SJCRH30 (cell line): ENCODE results near the gene IGFN1. TPM values are rescaled to one million over a fixed set of nuclear protein-coding genes. Genes with fewer than 3 reads are reported as not detected.

Experiments
- DNase-seq, 2 experiments: peaks; one replicate each; pipeline ENCODE4 v3.0.0-alpha.2; 2015 to 2020
- H3K27ac ChIP-seq: fragments of 250-450 bp; sonication (Bioruptor Pico); 2 replicates; pipeline ENCODE4 v1.5.1; 2020; ENCODE audit warnings: mild to moderate bottlenecking, moderate library complexity
- H3K27me3 ChIP-seq: fragments of 250-450 bp; sonication (Bioruptor Pico); 2 replicates; pipeline ENCODE4 v1.5.1; 2020; ENCODE audit warnings: mild to moderate bottlenecking, moderate library complexity
- H3K36me3 ChIP-seq: fragments of 250-450 bp; sonication (Bioruptor Pico); 2 replicates; pipeline ENCODE4 v1.5.1; 2020; ENCODE audit warnings: mild to moderate bottlenecking, moderate library complexity
- H3K4me1 ChIP-seq: fragments of 250-450 bp; sonication (Bioruptor Pico); 2 replicates; pipeline ENCODE4 v1.5.1; 2020; ENCODE audit warnings: mild to moderate bottlenecking, moderate library complexity
- H3K4me3 ChIP-seq: fragments of 250-450 bp; sonication (Bioruptor Pico); 2 replicates; pipeline ENCODE4 v1.5.1; 2020; ENCODE audit warnings: mild to moderate bottlenecking, moderate library complexity
- H3K9me3 ChIP-seq: fragments of 250-450 bp; sonication (Bioruptor Pico); replicated peaks from 2 replicates; pipeline ENCODE4 v1.5.1; 2020; ENCODE audit warnings: mild to moderate bottlenecking, moderate library complexity
- total RNA-seq: library from RNA; depleted of rRNA; stranded (reverse); fragments of >200 nt; shearing (Covaris generic); gene quantifications from 2 replicates; pipeline ENCODE4 v1.2.3, GENCODE V29; 2014

The IGFN1 gene
- total RNA-seq, 1 experiment from 2014 or later: not detected

- H3K36me3 ChIP-seq: no peaks in the 10 kb centered on the region
- no peaks in the 10 kb centered on the region for H3K9me3 ChIP-seq
- DNase-seq: no peak
- no peak overlapping the region for H3K27ac ChIP-seq
- no peaks in the 10 kb centered on the region for H3K27me3 ChIP-seq
- H3K4me3 ChIP-seq: no peak overlapping the region
- H3K4me1 ChIP-seq: peaks cover 38% of the 10 kb centered on the region
Observed at GRCh38 chr1:201185123-201185453, 5.5 kb upstream of the IGFN1 start.

DNA sequence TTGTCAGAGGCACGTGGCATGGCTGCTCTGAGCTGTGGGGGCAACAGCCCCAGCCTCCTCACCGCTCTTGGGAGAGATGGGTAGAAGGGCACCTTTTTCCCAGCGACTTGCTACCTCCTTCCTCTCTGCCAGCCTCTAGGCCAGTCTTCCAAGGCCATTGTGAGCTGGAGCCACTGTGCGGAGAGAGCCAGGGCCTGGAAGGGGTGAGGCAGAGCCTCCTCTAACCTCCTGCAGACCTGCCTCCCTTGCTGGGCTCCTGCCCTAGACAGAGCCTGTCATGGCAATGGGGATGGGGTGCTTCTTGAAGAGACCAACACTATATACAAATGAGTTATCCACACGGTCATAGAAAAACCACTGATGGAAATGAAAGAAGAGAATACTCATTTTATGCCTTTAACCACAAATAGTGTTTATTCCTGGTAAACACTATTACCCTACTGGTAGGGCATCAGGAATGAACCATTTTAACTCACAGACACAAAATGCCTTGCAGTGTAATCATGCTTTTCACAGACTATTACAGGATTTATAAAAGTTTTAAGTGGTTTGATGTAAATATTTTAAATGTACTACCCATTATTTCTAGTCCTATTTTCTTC, 5.0 kb upstream of the IGFN1 start:
- Histone ChIP-seq H3K36me3 (no peaks in the 10 kb centered on the region), H3K27ac (no peak overlapping the region), H3K27me3 (no peaks in the 10 kb centered on the region), H3K4me1 (peaks cover 36% of the 10 kb centered on the region), H3K9me3 (no peaks in the 10 kb centered on the region), H3K4me3 (no peak overlapping the region)
- DNase-seq: no peak

- H3K36me3 ChIP-seq: no peaks in the 10 kb centered on the region
- DNase-seq: no peak
- no peaks in the 10 kb centered on the region for H3K27me3 ChIP-seq
- H3K4me1 ChIP-seq: peaks cover 30% of the 10 kb centered on the region
- no peaks in the 10 kb centered on the region for H3K9me3 ChIP-seq
- no peak overlapping the region for H3K4me3 ChIP-seq
- no peak overlapping the region for H3K27ac ChIP-seq
Observed at GRCh38 chr1:201186192-201186591, 4.4 kb upstream of the IGFN1 start.

DNA sequence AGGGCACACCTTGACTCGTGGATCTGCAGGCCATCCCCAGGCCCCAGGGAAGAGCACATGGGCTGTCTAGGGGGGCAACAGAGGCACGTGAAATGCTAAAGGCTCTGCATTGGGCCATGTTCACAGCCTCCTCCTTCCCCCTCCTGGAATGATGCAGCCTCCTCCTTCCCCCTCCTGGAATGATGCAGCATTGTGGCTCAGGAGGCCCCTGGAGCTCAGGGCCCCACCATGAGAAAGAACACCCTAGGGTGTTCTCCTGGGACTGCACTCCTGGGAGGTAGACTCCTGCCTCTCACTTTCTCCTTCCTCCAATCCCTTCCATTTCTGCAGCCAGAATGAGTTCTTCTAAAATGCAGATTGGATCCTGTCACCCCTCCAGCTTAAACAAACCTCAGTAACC, 1.5 kb upstream of the IGFN1 start:
- Histone ChIP-seq H3K27ac (no peak overlapping the region), H3K36me3 (no peaks in the 10 kb centered on the region), H3K9me3 (no peaks in the 10 kb centered on the region), H3K4me3 (no peak overlapping the region), H3K4me1 (peaks cover 11% of the 10 kb centered on the region), H3K27me3 (no peaks in the 10 kb centered on the region)
- DNase-seq: no peak

DNA sequence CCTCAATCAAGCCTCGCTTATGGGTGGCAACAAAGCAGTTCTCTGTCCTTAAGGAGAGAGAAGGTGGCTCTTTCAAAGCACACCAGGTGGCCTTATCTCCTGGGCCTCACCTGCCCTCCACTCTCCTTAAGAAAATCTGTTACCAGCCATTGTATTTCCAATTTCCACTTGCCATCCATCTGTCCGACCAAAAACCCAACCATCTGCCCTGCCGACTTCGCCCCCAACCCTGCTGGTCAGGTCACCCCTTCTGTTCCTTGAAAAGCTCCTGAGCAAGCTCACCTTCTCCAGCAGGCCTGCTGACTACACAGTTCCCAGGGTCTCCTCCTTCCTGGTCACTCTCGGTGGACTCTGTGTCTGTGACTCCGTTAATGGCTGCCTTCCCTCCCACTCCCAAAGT, 619 bp upstream of the IGFN1 start:
- no peak overlapping the region for H3K4me3 ChIP-seq
- H3K4me1 ChIP-seq: peaks cover 3% of the 10 kb centered on the region; the same call in 1 of the 2 replicates

DNA sequence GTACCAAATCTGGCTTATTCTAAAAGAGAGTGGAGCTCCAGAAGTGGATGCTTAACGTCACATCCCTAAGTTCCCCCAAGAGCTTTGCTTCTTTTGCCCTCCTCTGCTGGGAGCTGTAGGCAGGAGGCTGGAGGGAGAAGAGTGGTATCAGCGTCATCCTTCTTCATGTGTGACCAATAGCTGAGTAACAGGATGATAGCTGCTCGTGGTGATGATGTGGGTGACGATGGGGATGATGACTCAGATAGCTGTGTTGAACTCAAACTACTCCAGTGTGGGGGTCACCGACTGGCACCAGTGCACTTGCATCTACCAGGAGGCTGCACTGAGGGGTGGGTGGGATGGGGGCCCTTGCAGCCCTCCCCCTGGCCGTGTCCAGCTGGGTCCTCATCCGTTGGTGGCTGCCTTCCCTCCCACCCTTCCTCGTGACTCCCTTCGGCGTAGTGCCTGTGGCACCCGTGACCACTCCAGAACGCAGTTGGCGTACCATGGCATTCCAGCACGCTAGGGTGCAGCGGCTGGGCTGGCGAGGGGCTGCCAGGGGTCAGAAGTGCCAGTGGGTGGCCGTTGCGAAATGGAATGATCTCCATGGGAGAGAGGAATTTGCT, 1.1 kb downstream of the IGFN1 start:
- no peaks in the 10 kb centered on the region for H3K9me3 ChIP-seq
- H3K4me3 ChIP-seq: no peak overlapping the region
- H3K4me1 ChIP-seq: peaks cover 6% of the 10 kb centered on the region; the same call in 1 of the 2 replicates
- no peak overlapping the region for H3K27ac ChIP-seq
- H3K27me3 ChIP-seq: no peaks in the 10 kb centered on the region
- no peak for DNase-seq
- no peaks in the 10 kb centered on the region for H3K36me3 ChIP-seq

More for the DNA sequence above, 619 bp upstream of the IGFN1 start:
- no peaks in the 10 kb centered on the region for H3K36me3 ChIP-seq
- DNase-seq: no peak
- no peak overlapping the region for H3K27ac ChIP-seq
- no peaks in the 10 kb centered on the region for H3K27me3 ChIP-seq
- no peaks in the 10 kb centered on the region for H3K9me3 ChIP-seq

- no peak overlapping the region for H3K4me3 ChIP-seq
- H3K27ac ChIP-seq: no peak overlapping the region
- H3K36me3 ChIP-seq: no peaks in the 10 kb centered on the region
- H3K27me3 ChIP-seq: no peaks in the 10 kb centered on the region
- H3K9me3 ChIP-seq: no peaks in the 10 kb centered on the region
- H3K4me1 ChIP-seq: peaks cover 6% of the 10 kb centered on the region; the same call in 1 of the 2 replicates
- no peak for DNase-seq
Observed at GRCh38 chr1:201192261-201192788, 1.7 kb downstream of the IGFN1 start.

GRCh38 chr1:201194046-201194445, 3.4 kb downstream of the IGFN1 start:
- Histone ChIP-seq H3K4me3 (no peak overlapping the region), H3K27me3 (no peaks in the 10 kb centered on the region), H3K36me3 (no peaks in the 10 kb centered on the region), H3K27ac (no peak overlapping the region), H3K4me1 (peaks cover 6% of the 10 kb centered on the region; the same call in 1 of the 2 replicates), H3K9me3 (no peaks in the 10 kb centered on the region)
- DNase-seq: no peak

- DNase-seq: no peak
- peaks cover 8% of the 10 kb centered on the region for H3K27me3 ChIP-seq
- no peaks in the 10 kb centered on the region for H3K9me3 ChIP-seq
Observed at GRCh38 chr1:201198598-201198997, 8.0 kb downstream of the IGFN1 start.

DNA sequence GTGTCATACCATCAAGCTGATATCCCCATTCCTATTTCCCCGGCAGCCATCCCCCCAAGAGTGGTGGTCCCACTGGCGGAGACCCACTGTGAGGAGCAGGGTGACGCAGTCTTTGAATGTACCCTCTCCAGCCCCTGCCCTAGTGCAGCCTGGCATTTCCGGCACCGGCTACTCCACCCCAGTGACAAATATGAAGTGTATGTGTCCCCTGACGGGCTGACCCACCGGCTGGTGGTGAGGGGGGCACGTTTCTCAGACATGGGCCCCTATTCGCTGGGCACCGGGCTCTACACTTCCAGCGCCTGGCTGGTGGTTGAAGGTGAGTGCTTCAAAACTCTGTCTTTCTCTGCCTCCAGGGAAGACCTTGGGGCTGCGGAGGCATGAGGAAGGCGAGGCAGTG, 14.4 kb downstream of the IGFN1 start:
- Histone ChIP-seq H3K27ac (no peak overlapping the region), H3K4me1 (no peaks in the 10 kb centered on the region), H3K27me3 (peaks cover 40% of the 10 kb centered on the region), H3K9me3 (no peaks in the 10 kb centered on the region), H3K4me3 (no peak overlapping the region), H3K36me3 (no peaks in the 10 kb centered on the region)
- no peak for DNase-seq

More at GRCh38 chr1:201198598-201198997, 8.0 kb downstream of the IGFN1 start:
- Histone ChIP-seq H3K4me1 (peaks cover 6% of the 10 kb centered on the region; the same call in 1 of the 2 replicates), H3K4me3 (no peak overlapping the region), H3K27ac (no peak overlapping the region), H3K36me3 (no peaks in the 10 kb centered on the region)

GRCh38 chr1:201206176-201206575, 15.6 kb downstream of the IGFN1 start:
- Histone ChIP-seq H3K4me1 (no peaks in the 10 kb centered on the region), H3K27me3 (peaks cover 40% of the 10 kb centered on the region), H3K27ac (no peak overlapping the region), H3K4me3 (no peak overlapping the region), H3K36me3 (no peaks in the 10 kb centered on the region), H3K9me3 (no peaks in the 10 kb centered on the region)
- DNase-seq: no peak

DNA sequence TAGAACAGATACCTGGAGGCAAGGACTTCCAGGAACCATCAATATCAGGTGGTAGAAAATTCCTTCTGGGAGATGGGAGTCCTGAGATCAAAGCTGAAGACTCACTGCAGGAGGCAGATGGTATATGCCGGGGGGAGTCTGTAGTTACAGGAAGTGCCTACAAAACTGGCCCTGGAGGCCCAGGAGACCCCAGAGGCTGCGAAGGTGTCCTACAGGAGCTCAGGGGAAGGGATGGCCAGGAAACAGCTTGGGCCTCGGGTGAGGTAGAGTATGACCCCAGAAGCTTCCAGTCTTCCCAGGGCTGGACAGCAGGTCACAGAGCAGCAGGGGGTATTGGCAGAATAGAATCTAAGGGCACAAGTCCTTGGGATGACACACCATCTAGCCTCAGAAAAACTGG, 16.4 kb downstream of the IGFN1 start:
- no peaks in the 10 kb centered on the region for H3K4me1 ChIP-seq
- no peak overlapping the region for H3K27ac ChIP-seq
- no peak overlapping the region for H3K4me3 ChIP-seq
- H3K36me3 ChIP-seq: no peaks in the 10 kb centered on the region
- no peak for DNase-seq
- H3K9me3 ChIP-seq: no peaks in the 10 kb centered on the region
- H3K27me3 ChIP-seq: peaks cover 40% of the 10 kb centered on the region

DNA sequence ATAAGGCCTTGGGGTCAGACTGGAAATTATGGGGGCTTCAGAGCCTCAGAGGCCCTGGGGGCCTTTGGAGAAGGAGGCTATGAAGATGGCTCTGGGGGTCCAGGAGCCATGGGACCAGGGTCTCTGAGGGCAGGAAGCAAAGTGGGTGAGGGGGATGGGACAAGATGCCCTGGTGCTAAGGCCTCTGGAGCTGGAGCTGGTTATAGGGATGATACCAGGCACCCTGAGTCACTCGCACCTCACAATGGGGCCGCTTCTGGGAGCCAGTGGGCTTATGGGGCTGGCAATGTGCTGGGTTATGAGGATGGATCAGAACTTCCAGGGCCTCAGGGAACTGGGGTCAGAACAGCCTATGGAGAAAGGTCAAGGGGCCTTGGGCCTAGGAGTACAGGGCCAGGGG, 17.6 kb downstream of the IGFN1 start:
- no peak for DNase-seq
- H3K9me3 ChIP-seq: no peaks in the 10 kb centered on the region
- H3K27me3 ChIP-seq: peaks cover 36% of the 10 kb centered on the region
- H3K4me1 ChIP-seq: no peaks in the 10 kb centered on the region
- H3K27ac ChIP-seq: no peak overlapping the region
- H3K4me3 ChIP-seq: no peak overlapping the region
- H3K36me3 ChIP-seq: no peaks in the 10 kb centered on the region

DNA sequence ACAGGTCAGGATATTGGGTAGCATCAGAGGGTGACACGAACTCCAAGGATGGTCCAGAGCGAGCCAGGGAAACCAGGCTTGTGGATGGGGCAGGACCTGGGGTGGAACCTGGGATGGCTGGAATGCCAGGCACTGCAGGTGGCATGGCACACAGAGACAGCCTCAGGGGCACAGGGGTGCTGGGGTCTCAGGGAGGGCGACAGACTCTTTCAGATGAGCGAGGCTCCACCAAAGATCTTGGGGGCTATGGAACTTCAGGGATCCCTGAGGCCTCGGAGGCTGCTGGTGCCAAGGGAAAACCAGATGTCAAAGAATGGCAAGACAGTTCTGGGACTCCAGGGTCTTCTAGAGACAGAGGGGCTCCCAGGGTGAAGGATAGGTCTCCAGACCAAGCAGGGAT, 21.4 kb downstream of the IGFN1 start:
- no peak overlapping the region for H3K4me3 ChIP-seq
- H3K4me1 ChIP-seq: no peaks in the 10 kb centered on the region
- H3K9me3 ChIP-seq: no peaks in the 10 kb centered on the region
- no peak for DNase-seq
- no peak overlapping the region for H3K27ac ChIP-seq
- H3K36me3 ChIP-seq: no peaks in the 10 kb centered on the region
- H3K27me3 ChIP-seq: peaks cover 31% of the 10 kb centered on the region

GRCh38 chr1:201212461-201213055, 21.9 kb downstream of the IGFN1 start:
- Histone ChIP-seq H3K27ac (no peak overlapping the region), H3K4me3 (no peak overlapping the region), H3K36me3 (no peaks in the 10 kb centered on the region), H3K27me3 (peaks cover 30% of the 10 kb centered on the region), H3K9me3 (no peaks in the 10 kb centered on the region), H3K4me1 (no peaks in the 10 kb centered on the region)
- DNase-seq: no peak
